Breast epithelium (tissue), 4 donors: ENCODE measurements around the gene ZSCAN5A. TPM values are rescaled to one million over a fixed set of nuclear protein-coding genes. Genes with fewer than 3 reads are reported as not detected.
"Not testable (repeated sequence)": the region's sequence is repeated elsewhere in the genome, so short reads cannot be mapped to it uniquely, and the experiment has no call there.

Source experiments
- DNase-seq, 2 donors: peaks; one replicate each; pipeline ENCODE4 v3.0.0-alpha.2; 2019; ENCODE audit warnings: low spot score in 2 of 2
- H3K27ac ChIP-seq, 2 donors: fragments of 200-600 bp; sonication (generic) in 1 of 2; one replicate each; pipeline ENCODE4 v1.5.1; 2016 to 2019; ENCODE audit warnings: mild to moderate bottlenecking in 1 of 2
- H3K27me3 ChIP-seq, 2 donors: fragments of 200-600 bp; sonication (generic) in 1 of 2; one replicate each; pipeline versions ENCODE4 v1.5.1 to v1.6.0; 2017 to 2019; ENCODE audit warnings: control low read depth in 1 of 2, mild to moderate bottlenecking in 1 of 2
- H3K36me3 ChIP-seq: fragments of 200-600 bp; one replicate; pipeline ENCODE4 v1.5.1; 2019
- H3K4me1 ChIP-seq, 2 donors: fragments of 200-600 bp; sonication (generic); one replicate each; pipeline ENCODE4 v1.5.1; 2016 to 2019; ENCODE audit warnings: control low read depth in 1 of 2
- H3K4me3 ChIP-seq, 3 donors: fragments of 200-600 bp; sonication (generic); 1 replicate in 2 of 3; 2 replicates in 1 of 3; pipeline ENCODE4 v1.5.1; 2016 to 2019; ENCODE audit warnings: mild to moderate bottlenecking in 3 of 3, moderate library complexity in 2 of 3
- H3K9me3 ChIP-seq, 2 donors: fragments of 200-600 bp; sonication (generic) in 1 of 2; one replicate each; pipeline ENCODE4 v1.5.1; 2016 to 2019; ENCODE audit warnings: control low read depth in 1 of 2
- CTCF ChIP-seq, 3 donors: fragments of 450-650 bp; IDR thresholded peaks; one replicate each; pipeline ENCODE4 v1.5.1; 2016 to 2017; ENCODE audit warnings: antibody characterized with exemption in 3 of 3, mild to moderate bottlenecking in 3 of 3, moderate library complexity in 3 of 3
- POLR2A ChIP-seq: fragments of 450-650 bp; IDR thresholded peaks from one replicate; pipeline ENCODE4 v1.6.1; 2016; ENCODE audit warnings: antibody characterized with exemption, mild to moderate bottlenecking, moderate library complexity
- POLR2AphosphoS5 ChIP-seq, 3 donors: sonication (generic); formaldehyde crosslinking; IDR thresholded peaks; one replicate each; pipeline ENCODE4 v1.6.1; 2017; ENCODE audit warnings: antibody characterized with exemption in 3 of 3
- intact Hi-C: fragments of 100-400 bp; cut with DNase I; formaldehyde crosslinking; loops from one replicate; pipeline ENCODE4 v1.15.1; 2023; ENCODE audit warnings: low total_unique reads
- total RNA-seq, 3 donors: library from RNA; depleted of rRNA; stranded (reverse); fragments of >200 nt; gene quantifications; one replicate each; pipeline ENCODE4 v1.1.0, GENCODE V29; 2016

Gene ZSCAN5A
- total RNA-seq, 3 donors from 2014 or later = 6.2 to 13.3 (median 12.5) TPM

GRCh38 chr19:56350416-56351045 is 35.9 kb upstream of the ZSCAN5A start:
- Histone ChIP-seq H3K27ac (no peak overlapping the region), H3K4me1 (no peaks in the 10 kb centered on the region), H3K9me3 (no peaks in the 10 kb centered on the region), H3K4me3 (no peak overlapping the region), H3K36me3 (no peaks in the 10 kb centered on the region), H3K27me3 (no peaks in the 10 kb centered on the region)
- intact Hi-C loops = no loop called here
- no peak for TF ChIP-seq POLR2AphosphoS5 (IDR thresholded peaks at IDR 0.05)
- peak; percentile 35 to 77 (median 64) for TF ChIP-seq CTCF (IDR thresholded peaks at IDR 0.05)
- DNase-seq = peak in 1 of 2 donors; percentile 22

GRCh38 chr19:56348289-56348877 is 33.7 kb upstream of the ZSCAN5A start:
- no peaks in the 10 kb centered on the region for H3K4me1 ChIP-seq
- no peaks in the 10 kb centered on the region for H3K9me3 ChIP-seq
- no peak overlapping the region for H3K4me3 ChIP-seq
- H3K27ac ChIP-seq = no peak overlapping the region
- no peaks in the 10 kb centered on the region for H3K27me3 ChIP-seq
- no peak for TF ChIP-seq POLR2AphosphoS5 (IDR thresholded peaks at IDR 0.05)
- no peak for TF ChIP-seq POLR2A
- TF ChIP-seq CTCF (IDR thresholded peaks at IDR 0.05) = no peak
- intact Hi-C loops = loop anchor here (5.0 kb wide), 1 partner anchor 284 kb away; no protein-coding TSS in a partner anchor
- H3K36me3 ChIP-seq = no peaks in the 10 kb centered on the region
- DNase-seq = no peak

GRCh38 chr19:56347163-56347778 is 32.6 kb upstream of the ZSCAN5A start:
- TF ChIP-seq POLR2AphosphoS5 (IDR thresholded peaks at IDR 0.05) = no peak
- no peak for TF ChIP-seq CTCF (IDR thresholded peaks at IDR 0.05)
- no peak for TF ChIP-seq POLR2A
- no peak for DNase-seq
- Histone ChIP-seq H3K9me3 (no peaks in the 10 kb centered on the region), H3K27ac (no peak overlapping the region), H3K36me3 (no peaks in the 10 kb centered on the region), H3K27me3 (no peaks in the 10 kb centered on the region), H3K4me1 (no peaks in the 10 kb centered on the region), H3K4me3 (no peak overlapping the region)
- intact Hi-C loops = loop anchor here (5.0 kb wide), 1 partner anchor 285 kb away; no protein-coding TSS in a partner anchor

- peaks cover 9 to 19% of the 10 kb centered on the region in 2 donors for H3K9me3 ChIP-seq
- no peaks in the 10 kb centered on the region for H3K4me1 ChIP-seq
- H3K4me3 ChIP-seq = no peak overlapping the region
- TF ChIP-seq POLR2AphosphoS5 (IDR thresholded peaks at IDR 0.05) (no peak), POLR2A (no peak), CTCF (IDR thresholded peaks at IDR 0.05) (no peak)
- H3K27ac ChIP-seq = no peak overlapping the region
- intact Hi-C loops = no loop called here
- no peak for DNase-seq
- no peaks in the 10 kb centered on the region for H3K27me3 ChIP-seq
- H3K36me3 ChIP-seq = no peaks in the 10 kb centered on the region
Measured at GRCh38 chr19:56341948-56342347, 27.3 kb upstream of the ZSCAN5A start.

- H3K36me3 ChIP-seq, intact Hi-C loops, H3K4me1 ChIP-seq, DNase-seq, H3K27ac ChIP-seq, H3K27me3 ChIP-seq, H3K4me3 ChIP-seq: not testable (repeated sequence)
- peaks cover 9 to 19% of the 10 kb centered on the region in 2 donors for H3K9me3 ChIP-seq
Measured at GRCh38 chr19:56339031-56339430, 24.4 kb upstream of the ZSCAN5A start.

- H3K27me3 ChIP-seq, intact Hi-C loops, H3K36me3 ChIP-seq, H3K27ac ChIP-seq, DNase-seq, H3K4me1 ChIP-seq, H3K4me3 ChIP-seq: not testable (repeated sequence)
- H3K9me3 ChIP-seq = peaks cover 20 to 29% of the 10 kb centered on the region in 2 donors
Measured at GRCh38 chr19:56337077-56337476, 22.4 kb upstream of the ZSCAN5A start.

- H3K4me3 ChIP-seq, H3K27ac ChIP-seq, H3K27me3 ChIP-seq, intact Hi-C loops, H3K36me3 ChIP-seq, DNase-seq, H3K4me1 ChIP-seq: not testable (repeated sequence)
- H3K9me3 ChIP-seq = peaks cover 20 to 30% of the 10 kb centered on the region in 2 donors
Measured at GRCh38 chr19:56335371-56335770, 20.7 kb upstream of the ZSCAN5A start.
